ENCODE results near the gene KRTAP4-1.
"Not testable (repeated sequence)": the region's sequence is repeated elsewhere in the genome, so short reads cannot be mapped to it uniquely, and the experiment has no call there.

KRTAP4-1 gene

GRCh38 chr17:41145261-41145660 is 39.5 kb downstream of the KRTAP4-1 start:
- no peak overlapping the region for H3K4me3 ChIP-seq (ENCODE audit: low read depth, low read length)
- no peaks in the 10 kb centered on the region for H3K9me3 ChIP-seq
- H3K4me1 ChIP-seq: no peaks in the 10 kb centered on the region
- no peak for TF ChIP-seq CTCF (IDR thresholded peaks at IDR 0.05; ENCODE audit: low read depth, low read length)
- no peak for DNase-seq
- no peaks in the 10 kb centered on the region for H3K36me3 ChIP-seq
- peaks cover 4% of the 10 kb centered on the region; the same call in 1 of the 2 replicates for H3K27me3 ChIP-seq

- H3K4me3 ChIP-seq (ENCODE audit: low read depth, low read length): no peak overlapping the region
- no peak for DNase-seq
- H3K27me3 ChIP-seq: peaks cover 2% of the 10 kb centered on the region; the same call in 1 of the 2 replicates
- no peaks in the 10 kb centered on the region for H3K4me1 ChIP-seq
- no peak for TF ChIP-seq CTCF (IDR thresholded peaks at IDR 0.05; ENCODE audit: low read depth, low read length)
- no peaks in the 10 kb centered on the region for H3K9me3 ChIP-seq
- no peaks in the 10 kb centered on the region for H3K36me3 ChIP-seq
Measured at GRCh38 chr17:41144846-41145245, 39.9 kb downstream of the KRTAP4-1 start.

GRCh38 chr17:41141361-41141760 is 43.4 kb downstream of the KRTAP4-1 start:
- Histone ChIP-seq H3K36me3 (no peaks in the 10 kb centered on the region), H3K9me3 (no peaks in the 10 kb centered on the region), H3K4me1 (no peaks in the 10 kb centered on the region), H3K27me3 (peaks cover 3% of the 10 kb centered on the region; the same call in 1 of the 2 replicates), H3K4me3 (ENCODE audit: low read depth, low read length) (no peak overlapping the region)
- DNase-seq: no peak
- no peak for TF ChIP-seq CTCF (IDR thresholded peaks at IDR 0.05; ENCODE audit: low read depth, low read length)

GRCh38 chr17:41140360-41141131 is 44.2 kb downstream of the KRTAP4-1 start, which contains the start of gene KRTAP4-6:
KRTAP4-6 (minus strand) TSS chr17:41140544; CDS start chr17:41140487, 57 bp downstream.
- Histone ChIP-seq H3K4me3 (ENCODE audit: low read depth, low read length) (no peak within 1 kb of the TSS), H3K27me3 (peaks cover 3% of the 10 kb centered on the region; the same call in 1 of the 2 replicates), H3K4me1 (no peaks in the 10 kb centered on the region), H3K9me3 (no peaks in the 10 kb centered on the region), H3K36me3 (no peaks in the 10 kb centered on the region)
- TF ChIP-seq CTCF (IDR thresholded peaks at IDR 0.05; ENCODE audit: low read depth, low read length): no peak
- no peak for DNase-seq

GRCh38 chr17:41139865-41140264 is 44.8 kb downstream of the KRTAP4-1 start:
- not testable (repeated sequence) for H3K4me1 ChIP-seq; H3K27me3 ChIP-seq; H3K9me3 ChIP-seq; H3K4me3 ChIP-seq (ENCODE audit: low read depth, low read length); H3K36me3 ChIP-seq; DNase-seq

Measured in BE2C (cell line).